C4-2B (cell line): ENCODE measurements around the gene NDUFA3.

Experiments
- H3K27ac ChIP-seq: fragments of 450-650 bp; 2 replicates; pipeline ENCODE4 v1.5.1; 2017
- ZFX ChIP-seq: fragments of 450-650 bp; IDR thresholded peaks from 2 replicates; pipeline ENCODE4 v1.6.1; 2017
- TF ChIP-seq, protein P1 (sequence below): fragments of 450-650 bp; conservative IDR thresholded peaks from 2 replicates; pipeline ENCODE4 v1.5.1; 2017; ENCODE audit warnings: mild to moderate bottlenecking

Gene NDUFA3

GRCh38 chr19:54114340-54115108, 11.9 kb downstream of the NDUFA3 start:
- peak overlapping the region; percentile 77 for H3K27ac ChIP-seq

GRCh38 chr19:54115109-54116063, 12.7 kb downstream of the NDUFA3 start, which contains the start of the genes PRPF31 and TFPT:
Gene PRPF31, plus strand, starts transcription at chr19:54115754. Its CDS starts 2,525 bp downstream, at chr19:54118279.
Gene TFPT, minus strand, starts transcription at chr19:54115657. Its CDS starts 388 bp downstream, at chr19:54115269.
- TF ChIP-seq, protein P1, sequence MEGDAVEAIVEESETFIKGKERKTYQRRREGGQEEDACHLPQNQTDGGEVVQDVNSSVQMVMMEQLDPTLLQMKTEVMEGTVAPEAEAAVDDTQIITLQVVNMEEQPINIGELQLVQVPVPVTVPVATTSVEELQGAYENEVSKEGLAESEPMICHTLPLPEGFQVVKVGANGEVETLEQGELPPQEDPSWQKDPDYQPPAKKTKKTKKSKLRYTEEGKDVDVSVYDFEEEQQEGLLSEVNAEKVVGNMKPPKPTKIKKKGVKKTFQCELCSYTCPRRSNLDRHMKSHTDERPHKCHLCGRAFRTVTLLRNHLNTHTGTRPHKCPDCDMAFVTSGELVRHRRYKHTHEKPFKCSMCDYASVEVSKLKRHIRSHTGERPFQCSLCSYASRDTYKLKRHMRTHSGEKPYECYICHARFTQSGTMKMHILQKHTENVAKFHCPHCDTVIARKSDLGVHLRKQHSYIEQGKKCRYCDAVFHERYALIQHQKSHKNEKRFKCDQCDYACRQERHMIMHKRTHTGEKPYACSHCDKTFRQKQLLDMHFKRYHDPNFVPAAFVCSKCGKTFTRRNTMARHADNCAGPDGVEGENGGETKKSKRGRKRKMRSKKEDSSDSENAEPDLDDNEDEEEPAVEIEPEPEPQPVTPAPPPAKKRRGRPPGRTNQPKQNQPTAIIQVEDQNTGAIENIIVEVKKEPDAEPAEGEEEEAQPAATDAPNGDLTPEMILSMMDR = no peak
- TF ChIP-seq ZFX = peak; percentile 86; the same call in 1 of the 2 replicates
- H3K27ac ChIP-seq = peak within 1 kb of the TSS; percentile 77

More at GRCh38 chr19:54114340-54115108, 11.9 kb downstream of the NDUFA3 start:
- TF ChIP-seq, protein P1 = no peak
- no peak for TF ChIP-seq ZFX

- no peak overlapping the region for H3K27ac ChIP-seq
- TF ChIP-seq ZFX = no peak
- TF ChIP-seq, protein P1 = no peak
These were observed 18.6 kb downstream of the NDUFA3 start for GRCh38 chr19:54121259-54121658.

- TF ChIP-seq, protein P1 = no peak
- TF ChIP-seq ZFX = no peak
- no peak overlapping the region for H3K27ac ChIP-seq
These were observed 21.0 kb downstream of the NDUFA3 start for GRCh38 chr19:54123682-54124081.

DNA sequence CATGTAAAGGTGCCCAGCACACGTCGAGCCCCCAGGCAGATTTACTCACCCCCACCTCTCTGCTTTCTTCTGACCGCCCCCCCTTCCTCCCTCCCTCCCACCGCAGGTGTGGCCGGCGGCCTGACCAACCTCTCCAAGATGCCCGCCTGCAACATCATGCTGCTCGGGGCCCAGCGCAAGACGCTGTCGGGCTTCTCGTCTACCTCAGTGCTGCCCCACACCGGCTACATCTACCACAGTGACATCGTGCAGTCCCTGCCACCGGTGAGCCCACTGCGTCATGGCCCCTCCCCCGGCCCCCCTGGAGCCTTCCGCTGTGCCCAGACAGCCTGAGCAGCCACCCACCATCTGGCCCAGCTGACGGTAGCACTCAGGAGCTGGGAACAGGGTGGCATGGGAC, 21.7 kb downstream of the NDUFA3 start:
- no peak overlapping the region for H3K27ac ChIP-seq
- TF ChIP-seq, protein P1 = no peak
- TF ChIP-seq ZFX = no peak

DNA sequence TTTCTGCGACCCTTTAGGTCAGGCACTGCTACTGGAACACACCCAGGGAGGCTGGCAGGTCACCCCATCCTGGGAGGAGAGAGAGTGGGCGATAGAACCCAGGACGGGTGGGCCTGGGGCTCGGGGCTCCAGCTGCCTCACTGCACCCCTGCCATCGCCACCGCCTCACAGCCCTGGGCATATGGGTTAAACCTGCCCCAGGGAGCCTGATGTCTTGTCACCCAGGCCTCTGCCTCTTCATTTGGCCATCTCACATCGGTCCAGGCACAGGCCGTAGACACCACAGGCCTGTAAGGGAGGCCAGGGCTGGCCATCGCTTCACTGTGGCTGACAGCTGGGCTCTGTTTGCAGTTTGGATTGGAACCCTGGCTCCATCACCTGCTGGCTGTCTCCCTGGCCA, 23.1 kb downstream of the NDUFA3 start:
- H3K27ac ChIP-seq = no peak overlapping the region
- no peak for TF ChIP-seq ZFX
- TF ChIP-seq, protein P1 = no peak
